ENCODE measurements around the gene RMRP.

DNA sequence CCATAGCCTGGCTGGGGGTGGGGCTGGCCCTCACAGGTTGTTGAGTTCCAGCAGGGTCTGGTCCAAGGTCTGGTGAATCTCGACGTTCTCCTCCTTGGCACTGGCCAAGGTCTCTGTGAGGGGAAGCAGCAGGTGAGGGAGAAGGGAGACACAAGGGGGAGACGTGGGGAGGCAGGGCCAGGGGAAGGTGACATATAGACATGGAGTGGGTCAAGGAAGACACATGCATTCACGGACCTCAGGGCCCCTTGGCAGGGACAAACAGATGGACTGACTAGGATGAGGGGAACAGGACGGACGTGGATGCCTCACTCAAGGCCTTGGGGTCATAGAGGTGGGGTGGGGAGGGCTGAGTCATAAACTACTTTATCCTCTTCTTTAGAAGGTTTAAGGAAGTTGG lies 24.2 kb upstream of the RMRP start:
- no peak for TF ChIP-seq BDP1 (IDR thresholded peaks at IDR 0.05; ENCODE audit: insufficient read depth, insufficient read length)
- TF ChIP-seq TOE1 (IDR thresholded peaks at IDR 0.05; ENCODE audit: borderline replicate concordance) = no peak
- no peak for TF ChIP-seq TOE1 (CRISPR knock-in tag; IDR thresholded peaks at IDR 0.05; ENCODE audit: borderline replicate concordance, low read depth)
- no peak for TF ChIP-seq ZKSCAN3 (CRISPR knock-in tag; IDR thresholded peaks at IDR 0.05)
- TF ChIP-seq U2AF2 (optimal IDR thresholded peaks at IDR 0.05; ENCODE audit: low read depth, low read length) = no peak
- no peak for TF ChIP-seq HMG20B (CRISPR knock-in tag; IDR thresholded peaks at IDR 0.05)
